ENCODE results near the gene NFAM1.

DNA sequence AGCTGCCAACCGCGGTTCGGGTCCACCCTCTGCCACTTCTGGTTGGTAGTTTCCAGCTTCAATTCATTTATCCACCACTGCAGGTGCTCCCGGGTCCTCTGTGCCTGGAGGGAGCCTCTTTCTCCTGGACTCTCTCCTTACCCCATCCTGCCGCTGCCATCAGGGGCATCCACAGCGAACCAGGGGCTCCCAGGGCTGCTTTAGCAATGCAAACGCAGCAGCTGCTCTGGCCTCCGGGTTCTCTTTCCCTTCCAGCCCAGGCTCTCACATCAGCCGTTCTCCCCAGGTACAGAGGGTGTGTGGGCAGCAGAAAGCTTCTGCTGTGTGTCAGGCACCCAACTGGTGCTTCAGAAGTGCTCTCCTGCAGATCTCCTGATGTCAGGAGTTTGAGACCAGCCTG is 27.9 kb downstream of the NFAM1 start:
- TF ChIP-seq, protein P1, sequence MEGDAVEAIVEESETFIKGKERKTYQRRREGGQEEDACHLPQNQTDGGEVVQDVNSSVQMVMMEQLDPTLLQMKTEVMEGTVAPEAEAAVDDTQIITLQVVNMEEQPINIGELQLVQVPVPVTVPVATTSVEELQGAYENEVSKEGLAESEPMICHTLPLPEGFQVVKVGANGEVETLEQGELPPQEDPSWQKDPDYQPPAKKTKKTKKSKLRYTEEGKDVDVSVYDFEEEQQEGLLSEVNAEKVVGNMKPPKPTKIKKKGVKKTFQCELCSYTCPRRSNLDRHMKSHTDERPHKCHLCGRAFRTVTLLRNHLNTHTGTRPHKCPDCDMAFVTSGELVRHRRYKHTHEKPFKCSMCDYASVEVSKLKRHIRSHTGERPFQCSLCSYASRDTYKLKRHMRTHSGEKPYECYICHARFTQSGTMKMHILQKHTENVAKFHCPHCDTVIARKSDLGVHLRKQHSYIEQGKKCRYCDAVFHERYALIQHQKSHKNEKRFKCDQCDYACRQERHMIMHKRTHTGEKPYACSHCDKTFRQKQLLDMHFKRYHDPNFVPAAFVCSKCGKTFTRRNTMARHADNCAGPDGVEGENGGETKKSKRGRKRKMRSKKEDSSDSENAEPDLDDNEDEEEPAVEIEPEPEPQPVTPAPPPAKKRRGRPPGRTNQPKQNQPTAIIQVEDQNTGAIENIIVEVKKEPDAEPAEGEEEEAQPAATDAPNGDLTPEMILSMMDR (IDR thresholded peaks at IDR 0.05), result no peak
- TF ChIP-seq POLR2A (IDR thresholded peaks at IDR 0.05), result no peak
